Caco-2 (cell line): ENCODE measurements around the gene PDE5A. TPM values are rescaled to one million over a fixed set of nuclear protein-coding genes. Genes with fewer than 3 reads are reported as not detected.

Source experiments
- BruUV-seq: library from RNA; stranded (reverse); fragments of 400-500 nt; replicated peaks from 2 replicates; lab custom pipeline; 2021; lab: Mats Ljungman, UMichigan
- CTCF ChIA-PET: fragments of 300-600 bp; sonication (Branson Sonifier 250); formaldehyde crosslinking; loops from one replicate; lab custom pipeline; 2022; ENCODE audit warnings: antibody characterized with exemption; lab: Charles Lee
- POLR2A ChIA-PET: fragments of 300-600 bp; sonication (Branson Sonifier 250); formaldehyde crosslinking; loops from one replicate; lab custom pipeline; 2022; ENCODE audit warnings: antibody characterized with exemption; lab: Charles Lee
- DNase-seq, 2 experiments: peaks; one replicate each; pipeline versions ENCODE4 v3.0.0 to v3.0.0-alpha.2; 2020 to 2022
- H3K27me3 ChIP-seq: replicated peaks from 2 replicates; pipeline ENCODE4 v1.6.0; 2011; ENCODE audit warnings: low read length; ENCODE audit not compliant: control insufficient read depth, insufficient read depth
- H3K36me3 ChIP-seq: 2 replicates; pipeline ENCODE4 v1.5.1; 2011; ENCODE audit warnings: low read length; ENCODE audit not compliant: control insufficient read depth, insufficient read depth
- H3K4me1 ChIP-seq: fragments of 250-450 bp; sonication (Bioruptor Pico); 2 replicates; pipeline ENCODE4 v1.5.1; 2020; ENCODE audit warnings: mild to moderate bottlenecking
- H3K4me3 ChIP-seq: 2 replicates; pipeline ENCODE4 v1.5.1; 2011; ENCODE audit warnings: low read depth, mild to moderate bottlenecking, control low read depth, low read length
- H3K9me3 ChIP-seq: fragments of 250-450 bp; sonication (Bioruptor Pico); 2 replicates; pipeline ENCODE4 v1.5.1; 2020; ENCODE audit warnings: mild to moderate bottlenecking, moderate library complexity
- H3K27ac Mint-ChIP-seq: one replicate; pipeline ENCODE4 v1.8.0; 2022; ENCODE audit warnings: mixed read lengths; ENCODE audit not compliant: unreplicated experiment
- H3K27me3 Mint-ChIP-seq: one replicate; pipeline ENCODE4 v1.8.0; 2022; ENCODE audit warnings: mixed read lengths; ENCODE audit not compliant: insufficient read depth, unreplicated experiment
- H3K36me3 Mint-ChIP-seq: one replicate; pipeline ENCODE4 v1.8.0; 2022; ENCODE audit warnings: mild to moderate bottlenecking, mixed read lengths; ENCODE audit not compliant: insufficient read depth, unreplicated experiment
- H3K4me1 Mint-ChIP-seq: one replicate; pipeline ENCODE4 v1.8.0; 2022; ENCODE audit warnings: low read depth, mixed read lengths; ENCODE audit not compliant: unreplicated experiment
- H3K4me3 Mint-ChIP-seq: one replicate; pipeline ENCODE4 v1.8.0; 2022; ENCODE audit warnings: mild to moderate bottlenecking, moderate library complexity, mixed read lengths; ENCODE audit not compliant: unreplicated experiment
- H3K9me3 Mint-ChIP-seq: one replicate; pipeline ENCODE4 v1.8.0; 2022; ENCODE audit warnings: mixed read lengths; ENCODE audit not compliant: unreplicated experiment
- intact Hi-C: fragments of 100-400 bp; cut with micrococcal nuclease; formaldehyde crosslinking; loops from one replicate; pipeline ENCODE4 v1.10.0; 2022; ENCODE audit not compliant: unreplicated experiment
- total RNA-seq: library from RNA; stranded (reverse); gene quantifications from 2 replicates; pipeline ENCODE4 v1.2.3, GENCODE V29; 2022
- TF ChIP-seq, protein P1 (sequence below), 2 experiments: fragments of 200-600 bp in 1 of 2; IDR thresholded peaks; 1 replicate in 1 of 2; 2 replicates in 1 of 2; pipeline versions ENCODE4 v1.5.1 to v1.8.0; 2011 to 2022; ENCODE audit warnings: antibody characterized with exemption in 1 of 2, control low read depth in 1 of 2, inconsistent platforms in 1 of 2, low read depth in 1 of 2, low read length in 1 of 2, mild to moderate bottlenecking in 1 of 2, moderate library complexity in 1 of 2; ENCODE audit not compliant: insufficient read depth in 1 of 2, severe bottlenecking in 1 of 2, unreplicated experiment in 1 of 2

The PDE5A gene
- total RNA-seq, 1 experiment from 2014 or later = 7.9 TPM

DNA sequence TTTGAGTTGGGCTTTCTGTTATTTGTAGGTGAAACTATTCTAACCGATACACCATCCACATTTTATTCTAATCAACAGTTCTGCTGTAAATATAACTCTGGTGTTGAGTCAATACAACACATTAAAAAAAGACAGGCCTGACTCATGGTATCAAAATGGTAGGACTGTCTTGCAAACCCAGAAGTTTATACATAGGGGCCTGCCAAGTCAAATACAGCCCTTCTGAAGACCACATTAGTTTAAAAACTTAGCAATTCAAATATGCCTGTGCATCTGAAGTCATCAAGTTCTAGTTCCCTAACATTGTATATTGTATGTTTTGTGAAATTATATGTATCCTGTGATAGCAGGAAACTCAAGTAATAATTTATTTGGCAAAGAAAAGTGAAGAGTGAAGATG, 24.4 kb upstream of the PDE5A start:
- H3K27ac Mint-ChIP-seq = no peak overlapping the region
- TF ChIP-seq, protein P1, sequence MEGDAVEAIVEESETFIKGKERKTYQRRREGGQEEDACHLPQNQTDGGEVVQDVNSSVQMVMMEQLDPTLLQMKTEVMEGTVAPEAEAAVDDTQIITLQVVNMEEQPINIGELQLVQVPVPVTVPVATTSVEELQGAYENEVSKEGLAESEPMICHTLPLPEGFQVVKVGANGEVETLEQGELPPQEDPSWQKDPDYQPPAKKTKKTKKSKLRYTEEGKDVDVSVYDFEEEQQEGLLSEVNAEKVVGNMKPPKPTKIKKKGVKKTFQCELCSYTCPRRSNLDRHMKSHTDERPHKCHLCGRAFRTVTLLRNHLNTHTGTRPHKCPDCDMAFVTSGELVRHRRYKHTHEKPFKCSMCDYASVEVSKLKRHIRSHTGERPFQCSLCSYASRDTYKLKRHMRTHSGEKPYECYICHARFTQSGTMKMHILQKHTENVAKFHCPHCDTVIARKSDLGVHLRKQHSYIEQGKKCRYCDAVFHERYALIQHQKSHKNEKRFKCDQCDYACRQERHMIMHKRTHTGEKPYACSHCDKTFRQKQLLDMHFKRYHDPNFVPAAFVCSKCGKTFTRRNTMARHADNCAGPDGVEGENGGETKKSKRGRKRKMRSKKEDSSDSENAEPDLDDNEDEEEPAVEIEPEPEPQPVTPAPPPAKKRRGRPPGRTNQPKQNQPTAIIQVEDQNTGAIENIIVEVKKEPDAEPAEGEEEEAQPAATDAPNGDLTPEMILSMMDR (IDR thresholded peaks at IDR 0.05; ENCODE audit: insufficient read depth in 1 of 2, low read depth in 1 of 2, low read length in 1 of 2, severe bottlenecking in 1 of 2, unreplicated experiment in 1 of 2) = no peak
- ChIA-PET CTCF (no interaction called here), POLR2A (no interaction called here)
- no peaks in the 10 kb centered on the region for H3K27me3 Mint-ChIP-seq
- peaks cover 13% of the 10 kb centered on the region for H3K4me1 Mint-ChIP-seq
- no peak for DNase-seq
- H3K4me3 Mint-ChIP-seq = no peak overlapping the region
- H3K36me3 ChIP-seq = no peaks in the 10 kb centered on the region
- H3K9me3 Mint-ChIP-seq = no peaks in the 10 kb centered on the region
- H3K27me3 ChIP-seq = no peaks in the 10 kb centered on the region
- H3K4me3 ChIP-seq = no peak overlapping the region
- H3K4me1 ChIP-seq = peaks cover 26% of the 10 kb centered on the region
- intact Hi-C loops = no loop called here
- BruUV-seq = no TSS peak
- no peaks in the 10 kb centered on the region for H3K36me3 Mint-ChIP-seq
- H3K9me3 ChIP-seq = no peaks in the 10 kb centered on the region

DNA sequence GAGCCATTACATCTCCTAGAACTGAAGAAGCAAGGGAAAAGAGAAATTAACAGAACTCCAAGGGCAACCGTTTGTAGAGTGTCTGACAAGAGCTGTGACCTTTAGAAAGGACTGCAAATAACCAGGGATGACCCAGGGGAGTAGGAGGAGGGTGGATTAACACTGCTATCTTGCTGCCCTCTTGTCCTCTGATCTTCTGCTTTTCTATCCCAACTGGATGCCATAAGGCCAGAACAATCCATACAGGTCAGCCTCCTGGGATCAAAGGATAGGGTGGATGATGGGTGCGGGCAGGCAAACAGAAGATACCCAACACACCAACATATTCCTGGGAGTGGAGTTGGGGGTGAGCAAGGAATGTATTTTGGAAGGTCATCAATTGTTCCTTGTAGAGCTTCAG, 19.8 kb upstream of the PDE5A start:
- CTCF ChIA-PET = no interaction called here

DNA sequence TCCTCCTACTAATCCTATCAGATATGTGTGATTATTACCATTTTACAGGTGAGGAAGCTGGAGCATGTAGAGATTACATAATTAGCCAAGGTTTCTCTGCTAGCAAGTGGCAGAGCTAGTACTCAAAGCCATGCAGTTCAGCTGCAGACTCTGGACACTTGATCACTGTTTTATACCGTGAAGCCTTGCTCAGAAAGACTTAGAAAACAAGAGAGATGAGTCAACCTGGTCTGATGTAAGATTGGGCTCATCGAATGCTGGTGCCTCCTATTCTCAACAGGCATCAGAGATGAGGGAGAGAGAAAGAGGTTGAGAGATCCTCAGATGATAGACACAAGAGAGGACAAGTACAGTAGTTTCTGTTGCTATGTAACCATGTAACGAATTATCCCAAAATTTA, 19.0 kb upstream of the PDE5A start:
- H3K27ac Mint-ChIP-seq = no peak overlapping the region
- no TSS peak for BruUV-seq
- H3K4me1 ChIP-seq = peaks cover 42% of the 10 kb centered on the region
- no peaks in the 10 kb centered on the region for H3K9me3 ChIP-seq
- peaks cover 4% of the 10 kb centered on the region for H3K36me3 Mint-ChIP-seq
- no peaks in the 10 kb centered on the region for H3K36me3 ChIP-seq
- H3K4me1 Mint-ChIP-seq = peaks cover 20% of the 10 kb centered on the region
- intact Hi-C loops = no loop called here
- ChIA-PET POLR2A (no interaction called here), CTCF (no interaction called here)
- H3K4me3 Mint-ChIP-seq = no peak overlapping the region
- H3K27me3 ChIP-seq = no peaks in the 10 kb centered on the region
- DNase-seq = no peak
- TF ChIP-seq, protein P1 (IDR thresholded peaks at IDR 0.05; ENCODE audit: insufficient read depth in 1 of 2, low read depth in 1 of 2, low read length in 1 of 2, severe bottlenecking in 1 of 2, unreplicated experiment in 1 of 2) = no peak
- no peaks in the 10 kb centered on the region for H3K27me3 Mint-ChIP-seq
- no peaks in the 10 kb centered on the region for H3K9me3 Mint-ChIP-seq
- no peak overlapping the region for H3K4me3 ChIP-seq

More for the DNA sequence above, 19.8 kb upstream of the PDE5A start:
- intact Hi-C loops = loop anchor here (1.0 kb wide), 1 partner anchor 11 kb away; no protein-coding TSS in a partner anchor
- H3K4me1 ChIP-seq = peaks cover 34% of the 10 kb centered on the region
- TF ChIP-seq, protein P1 (IDR thresholded peaks at IDR 0.05; ENCODE audit: insufficient read depth in 1 of 2, low read depth in 1 of 2, low read length in 1 of 2, severe bottlenecking in 1 of 2, unreplicated experiment in 1 of 2) = no peak
- POLR2A ChIA-PET = no interaction called here
- Mint-ChIP-seq H3K27ac (no peak overlapping the region), H3K4me3 (no peak overlapping the region), H3K4me1 (peaks cover 20% of the 10 kb centered on the region), H3K9me3 (no peaks in the 10 kb centered on the region), H3K27me3 (no peaks in the 10 kb centered on the region), H3K36me3 (peaks cover 4% of the 10 kb centered on the region)
- DNase-seq = peak; percentile 42 to 64
- no peaks in the 10 kb centered on the region for H3K36me3 ChIP-seq
- no TSS peak for BruUV-seq
- no peaks in the 10 kb centered on the region for H3K27me3 ChIP-seq
- H3K9me3 ChIP-seq = no peaks in the 10 kb centered on the region
- no peak overlapping the region for H3K4me3 ChIP-seq
